ENCODE data around the gene RFX2.
"Not testable (repeated sequence)": the region's sequence is repeated elsewhere in the genome, so short reads cannot be mapped to it uniquely, and the experiment has no call there.

The RFX2 gene

DNA sequence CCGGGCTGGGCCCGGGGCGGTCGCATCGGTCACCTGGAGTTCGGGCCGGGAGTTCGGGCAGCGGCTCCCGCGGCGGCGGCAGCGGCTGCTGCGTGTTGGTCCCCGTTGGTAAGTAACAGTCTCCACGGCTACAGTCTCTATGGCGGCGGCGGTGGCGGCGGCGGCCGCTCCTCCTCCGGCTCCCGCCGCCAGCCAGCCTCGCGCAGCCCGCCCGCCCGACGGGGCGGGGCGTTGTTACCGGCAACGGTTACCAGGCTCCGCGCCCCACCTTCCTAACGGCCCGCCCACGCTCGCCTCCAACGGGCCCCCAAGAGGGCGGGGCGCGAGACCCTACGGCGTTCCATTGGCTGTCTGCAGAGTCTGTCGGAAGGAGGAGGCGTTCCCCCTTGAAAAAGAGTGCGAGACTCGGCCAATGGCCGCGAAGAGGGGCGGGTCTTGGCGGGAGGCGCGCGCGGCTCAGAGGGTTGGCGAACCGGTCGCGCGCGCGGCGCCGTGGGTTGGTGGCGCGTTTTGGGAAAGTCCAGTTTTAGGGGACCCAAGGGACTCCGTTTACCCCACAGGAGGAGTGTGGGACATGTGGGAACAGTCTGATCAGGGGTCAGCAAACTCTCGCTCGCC, at the start of gene RFX2:
Gene RFX2 (minus strand): TSS at position 141 of the 618 bp plus-strand sequence. CDS start 63,004 bp downstream, outside the sequence.
- DNase-seq: peak; percentile 99

GRCh38 chr19:6156033-6156432, 45.7 kb upstream of the RFX2 start:
- no peak for DNase-seq

- no peak for DNase-seq
These were observed 40.0 kb upstream of the RFX2 start for GRCh38 chr19:6150289-6150688.

DNA sequence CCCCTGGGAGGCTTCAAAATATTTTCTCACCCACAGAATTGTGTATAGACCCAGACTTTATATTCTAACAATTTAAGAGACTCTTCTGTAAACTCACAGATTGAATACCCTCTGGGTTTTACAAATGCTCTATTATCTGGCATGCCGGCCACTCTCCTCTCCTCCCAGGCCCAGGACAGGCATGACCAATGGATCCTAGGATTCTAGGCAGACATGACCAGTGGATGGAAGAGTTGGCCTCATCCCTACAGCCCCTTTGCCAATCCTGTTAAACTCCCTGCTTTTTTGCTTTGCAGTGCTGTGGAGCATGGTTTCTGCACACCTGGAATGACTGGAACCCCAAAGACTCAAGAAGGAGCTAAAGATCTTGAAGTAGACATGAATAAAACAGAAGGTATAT, 30.9 kb upstream of the RFX2 start:
- DNase-seq: no peak

DNA sequence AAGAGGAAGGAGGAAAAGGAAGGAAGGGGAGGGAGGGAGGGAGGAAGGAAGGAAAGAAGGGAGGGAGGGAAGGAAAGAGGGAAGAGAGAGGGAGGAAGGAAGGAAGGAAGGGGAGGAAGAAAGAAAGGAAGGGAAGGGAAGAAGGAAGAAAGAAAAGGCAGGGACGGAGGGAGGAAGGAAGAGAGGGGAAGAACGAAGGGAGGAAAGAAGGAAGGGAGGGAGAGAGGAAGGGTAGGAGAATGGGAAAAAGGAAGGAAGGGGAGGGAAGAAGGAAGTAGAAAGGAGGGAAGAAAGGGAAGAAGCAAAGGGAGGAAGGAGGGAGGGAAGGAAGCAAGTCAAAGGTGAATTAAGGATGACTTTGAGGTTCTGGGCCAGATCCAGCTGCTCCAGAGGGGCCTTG, 28.2 kb upstream of the RFX2 start:
- DNase-seq: no peak

DNA sequence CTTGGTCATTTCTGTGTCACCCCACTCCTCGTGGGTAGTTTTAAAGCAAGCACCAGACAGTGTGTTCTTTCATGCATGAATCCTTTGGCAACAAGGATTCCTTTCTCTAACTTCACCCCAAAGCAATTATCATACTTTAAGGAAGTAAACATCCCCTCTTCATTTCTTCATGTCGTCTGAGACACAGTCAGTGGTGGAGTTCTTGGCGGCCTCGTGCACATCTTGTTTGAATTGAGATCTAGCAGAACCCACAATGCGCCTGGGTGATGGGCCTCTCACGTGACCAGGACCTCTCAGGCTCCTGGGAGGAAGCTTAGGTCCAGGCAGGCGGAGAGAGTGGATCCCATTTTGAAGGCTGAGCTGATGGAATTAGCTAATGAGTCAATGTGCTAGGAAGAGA, 27.8 kb upstream of the RFX2 start:
- DNase-seq: no peak

- DNase-seq: no peak
These were observed 22.9 kb upstream of the RFX2 start for GRCh38 chr19:6133231-6133630.

GRCh38 chr19:6132482-6132881, 22.2 kb upstream of the RFX2 start:
- DNase-seq: no peak

DNA sequence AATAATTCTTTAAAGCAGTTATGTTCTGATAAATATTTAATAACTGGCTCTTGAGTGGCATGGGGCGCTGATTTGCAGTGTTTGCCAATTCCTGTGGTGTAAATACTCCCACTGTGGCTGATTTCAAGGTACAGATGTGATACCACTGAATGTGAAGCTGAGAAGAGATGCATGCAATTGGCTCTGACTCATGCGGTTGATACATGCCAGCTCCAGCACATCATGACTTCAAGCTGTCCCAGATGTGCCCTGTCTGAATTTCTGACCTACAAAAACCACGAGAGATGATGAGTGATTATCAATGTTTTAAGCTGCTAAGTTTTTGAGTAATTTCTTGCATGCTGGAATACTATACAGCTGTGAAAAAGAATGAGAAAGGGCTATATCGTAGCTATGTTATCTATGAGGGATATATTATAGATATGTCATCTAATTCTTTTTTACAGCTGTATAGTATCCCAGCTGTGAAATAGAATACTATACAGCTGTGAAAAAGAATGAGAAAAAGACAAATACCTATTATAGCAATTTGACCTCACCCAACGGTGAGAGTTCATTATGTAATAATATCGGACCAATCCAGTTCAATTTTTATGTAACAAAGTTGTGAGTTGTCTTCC, 17.5 kb upstream of the RFX2 start:
- DNase-seq: no peak

DNA sequence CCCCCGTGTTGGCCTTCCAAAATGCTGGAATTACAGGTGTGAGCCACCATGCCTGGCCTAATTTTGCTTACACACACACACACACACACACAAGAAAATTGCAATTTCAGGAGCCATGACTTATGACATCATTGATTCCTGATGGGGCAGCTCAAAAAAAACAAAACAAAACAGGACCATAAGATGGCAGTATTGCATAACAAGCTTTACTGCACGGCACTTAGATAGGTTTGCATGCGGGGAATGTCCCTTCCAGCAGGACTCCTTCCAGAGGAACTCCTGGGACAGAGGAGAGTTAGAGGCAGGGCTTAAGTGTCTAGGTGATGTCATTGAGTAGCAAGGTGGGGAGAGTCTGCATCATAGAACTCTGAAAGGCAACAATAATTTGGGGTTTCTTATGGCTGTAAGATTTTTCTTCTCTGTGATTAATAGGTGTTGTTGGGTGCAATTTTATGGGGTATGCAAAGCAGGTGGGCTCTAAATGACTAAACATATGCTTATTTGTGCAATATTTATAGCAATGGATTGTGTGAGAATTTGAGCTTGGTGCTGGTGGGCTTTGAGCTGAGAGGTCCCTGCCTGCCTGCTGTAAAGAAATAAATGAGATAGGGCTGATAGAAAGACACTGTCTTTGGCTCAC, 16.2 kb upstream of the RFX2 start:
- DNase-seq: peak in 1 of 2 donors; percentile 37

GRCh38 chr19:6125571-6125989, 15.3 kb upstream of the RFX2 start:
- peak; percentile 73 to 78 for DNase-seq

DNA sequence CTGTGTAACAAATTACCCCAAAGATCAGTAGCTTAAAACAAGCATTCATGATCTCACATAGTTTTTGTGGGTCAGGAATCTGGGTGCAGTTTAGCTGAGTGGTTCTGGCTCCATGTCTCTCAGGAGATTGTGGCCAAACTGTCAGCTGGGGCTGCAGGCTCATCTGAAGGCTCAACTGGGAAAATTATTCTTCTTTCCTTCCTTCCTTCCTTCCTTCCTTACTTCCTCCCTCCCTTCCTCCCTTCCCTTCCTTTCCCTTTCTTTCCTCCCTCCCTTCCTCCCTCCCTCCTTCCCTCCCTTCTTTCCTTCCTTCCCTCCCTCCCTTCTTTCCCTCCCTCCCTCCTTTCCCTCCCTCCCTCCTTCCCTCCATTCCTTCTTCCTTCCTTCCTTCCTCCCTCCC, 8.7 kb upstream of the RFX2 start:
- DNase-seq: no peak

- DNase-seq: no peak
These were observed 7.7 kb upstream of the RFX2 start for GRCh38 chr19:6118043-6118442.

GRCh38 chr19:6117534-6117933, 7.2 kb upstream of the RFX2 start:
- DNase-seq: no peak

- DNase-seq: no peak
These were observed 6.6 kb upstream of the RFX2 start for GRCh38 chr19:6116749-6117430.

DNA sequence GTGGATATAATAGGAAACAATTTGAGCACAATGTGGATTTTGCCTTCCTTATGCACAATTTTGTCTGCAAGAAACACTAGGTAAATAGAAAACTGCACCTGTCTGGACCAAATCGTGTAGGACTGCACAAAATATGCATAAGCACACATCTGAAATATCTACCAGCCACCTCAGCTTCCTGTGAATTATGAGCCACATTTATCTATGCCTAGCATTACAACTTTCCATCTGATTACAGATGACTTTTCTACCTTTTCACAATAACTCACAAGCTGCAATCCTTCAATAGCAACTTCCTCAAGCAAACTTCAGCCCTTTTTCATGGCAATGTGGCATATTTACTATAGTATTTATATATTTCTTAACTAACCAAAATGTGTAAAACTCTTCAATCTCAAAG, 5.7 kb upstream of the RFX2 start:
- no peak for DNase-seq

- DNase-seq: no peak
These were observed 3.4 kb upstream of the RFX2 start for GRCh38 chr19:6113616-6114188.

GRCh38 chr19:6109947-6110346, 353 bp downstream of the RFX2 start:
- no peak for DNase-seq

DNA sequence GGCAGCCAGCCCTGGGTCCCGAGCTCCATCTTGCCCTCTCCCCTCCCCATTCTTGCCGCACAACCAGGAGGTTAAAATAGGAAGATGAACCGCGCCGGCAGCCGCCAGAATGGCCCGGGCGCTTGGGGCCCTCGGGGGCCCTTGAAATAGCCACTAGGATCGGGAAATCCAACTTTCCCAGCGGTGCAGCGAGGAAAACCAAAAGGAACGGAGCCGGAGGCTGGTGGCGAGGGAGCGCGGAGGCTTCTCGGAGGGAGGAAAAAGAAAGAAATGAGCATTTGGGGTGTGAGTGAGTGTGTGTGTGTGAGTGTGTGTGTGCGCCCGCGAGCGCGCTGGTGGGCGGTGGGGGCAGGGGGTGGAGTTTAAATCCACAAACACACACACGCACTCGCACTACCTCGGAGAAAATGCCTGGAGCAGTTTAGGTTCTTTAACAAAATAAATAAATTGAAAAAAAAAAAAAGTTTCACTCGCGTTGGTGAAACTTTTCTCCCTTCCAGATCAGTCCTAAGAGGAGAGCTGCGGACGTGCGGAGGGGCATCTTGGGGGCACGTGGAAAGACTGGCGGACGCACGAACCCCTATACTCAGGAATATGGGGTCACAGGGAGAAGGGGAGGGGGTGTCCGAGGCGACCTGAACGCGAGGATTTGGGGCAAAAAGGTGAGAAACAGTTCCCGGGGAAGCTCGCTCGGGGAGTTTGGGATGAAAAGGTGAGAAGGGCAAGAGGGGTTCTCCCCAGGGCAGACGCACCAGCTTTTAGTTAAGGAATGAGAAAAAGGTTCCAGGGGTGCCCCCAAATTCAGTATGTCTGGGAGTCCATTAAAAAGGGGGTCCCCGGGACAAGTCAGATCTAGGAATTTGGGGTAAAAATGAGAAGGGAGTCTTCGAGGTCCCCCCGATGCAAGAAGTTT, 1.3 kb downstream of the RFX2 start:
- peak; percentile 70 to 72 for DNase-seq

DNA sequence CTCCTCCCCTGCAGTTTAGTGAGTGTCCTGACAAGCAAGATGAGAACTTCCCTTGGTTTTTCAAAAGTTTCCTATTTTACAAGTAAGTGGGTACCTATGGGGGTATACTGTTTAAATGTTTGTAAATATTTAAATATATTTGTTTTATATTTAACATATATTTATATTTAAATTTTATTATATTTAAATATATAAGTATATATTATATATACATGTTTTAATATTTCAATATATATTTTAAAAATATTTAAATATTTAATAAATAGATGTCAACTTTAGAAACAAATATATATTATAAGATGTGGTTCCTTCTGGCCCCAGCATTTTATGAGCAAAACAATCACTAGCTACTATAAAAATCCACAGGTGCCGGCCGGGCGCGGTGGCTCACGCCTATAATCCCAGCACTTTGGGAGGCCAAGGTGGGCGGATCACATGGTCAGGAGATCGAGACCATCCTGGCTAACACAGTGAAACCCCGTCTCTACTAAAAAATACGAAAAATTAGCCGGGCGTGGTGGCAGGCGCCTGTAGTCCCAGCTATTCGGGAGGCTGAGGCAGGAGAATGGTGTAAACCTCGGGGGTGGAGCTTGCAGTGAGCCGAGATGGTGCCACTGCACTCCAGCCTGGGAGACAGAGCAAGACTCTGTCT, 3.5 kb downstream of the RFX2 start:
- not testable (repeated sequence) for DNase-seq

- no peak for DNase-seq
These were observed 4.9 kb downstream of the RFX2 start for GRCh38 chr19:6105444-6105843.

DNA sequence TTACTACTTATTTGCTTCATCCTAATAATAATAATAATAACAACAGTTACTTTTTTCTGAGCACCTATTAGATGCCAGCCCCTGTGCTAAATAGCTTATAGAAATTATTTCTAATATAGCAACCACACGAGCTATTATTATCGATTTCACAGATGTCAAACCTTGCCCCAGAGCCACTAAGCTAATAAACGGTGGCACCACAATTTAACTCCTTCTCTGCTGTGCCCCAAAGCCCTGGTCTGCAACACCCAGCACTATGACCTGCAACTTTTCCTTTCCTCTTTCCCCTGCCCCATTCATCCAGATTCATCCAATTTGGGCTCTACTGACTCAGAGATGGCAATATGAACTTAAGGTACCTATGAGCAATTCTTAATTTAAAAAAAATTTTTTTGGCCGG, 6.4 kb downstream of the RFX2 start:
- no peak for DNase-seq
